ENCODE data around the gene SPON1. TPM values are rescaled to one million over a fixed set of nuclear protein-coding genes. Genes with fewer than 3 reads are reported as not detected.

Gene SPON1
- total RNA-seq, 1 experiment from 2014 or later: 0.10 TPM

DNA sequence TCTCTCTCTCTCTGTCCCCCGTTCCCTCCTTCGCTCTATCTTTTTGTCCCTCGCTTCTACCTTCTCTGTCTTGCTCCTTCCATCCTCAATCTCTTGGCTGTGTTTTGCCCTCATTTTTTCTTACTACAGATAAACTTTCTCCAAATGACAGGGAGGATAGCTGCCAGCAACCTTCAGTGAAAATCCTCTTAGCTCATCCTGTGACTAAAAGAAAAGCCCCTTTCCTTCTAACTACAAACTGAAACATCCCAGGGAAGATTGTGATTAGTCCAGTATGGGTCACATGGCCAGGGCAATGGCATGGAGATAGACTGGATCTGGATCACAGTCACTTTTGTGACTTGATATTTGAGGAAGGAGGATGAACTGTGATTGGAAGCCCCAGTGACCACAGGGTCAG lies 10.4 kb downstream of the SPON1 start:
- ChIA-PET POLR2A (no interaction called here), CTCF (interaction anchor here (0.6 kb wide), 1 partner anchor 201 kb away, joined by 3 read pairs; no protein-coding TSS in a partner anchor)
- in situ Hi-C loops (cut with HindIII; ENCODE audit: low pct_unique_long_range_greater_than_20kb, low sequenced_read_pairs): loop anchor here (25.0 kb wide), 1 partner anchor 264 kb away; no protein-coding TSS in a partner anchor
- ATAC-seq (no peak), DNase-seq (ENCODE audit: low read depth, low spot score) (no peak)
- BruUV-seq (replicated peaks): no TSS peak
- Histone ChIP-seq H3K27me3 (ENCODE audit: control insufficient read depth, insufficient read depth, low read length) (peaks cover 7% of the 10 kb centered on the region), H3K9me3 (ENCODE audit: control insufficient read depth, insufficient read depth, low read depth, low read length) (no peaks in the 10 kb centered on the region), H3K4me3 (ENCODE audit: low read depth in 2 of 2, low read length in 2 of 2) (no peak overlapping the region), H3K4me1 (ENCODE audit: control insufficient read depth, insufficient read depth, low read length) (no peaks in the 10 kb centered on the region), H3K36me3 (ENCODE audit: control insufficient read depth, insufficient read depth, low read length) (no peaks in the 10 kb centered on the region), H3K27ac (ENCODE audit: low read length) (no peak overlapping the region)
- intact Hi-C loops (cut with micrococcal nuclease; ENCODE audit: unreplicated experiment): no loop called here
- TF ChIP-seq, protein P1, sequence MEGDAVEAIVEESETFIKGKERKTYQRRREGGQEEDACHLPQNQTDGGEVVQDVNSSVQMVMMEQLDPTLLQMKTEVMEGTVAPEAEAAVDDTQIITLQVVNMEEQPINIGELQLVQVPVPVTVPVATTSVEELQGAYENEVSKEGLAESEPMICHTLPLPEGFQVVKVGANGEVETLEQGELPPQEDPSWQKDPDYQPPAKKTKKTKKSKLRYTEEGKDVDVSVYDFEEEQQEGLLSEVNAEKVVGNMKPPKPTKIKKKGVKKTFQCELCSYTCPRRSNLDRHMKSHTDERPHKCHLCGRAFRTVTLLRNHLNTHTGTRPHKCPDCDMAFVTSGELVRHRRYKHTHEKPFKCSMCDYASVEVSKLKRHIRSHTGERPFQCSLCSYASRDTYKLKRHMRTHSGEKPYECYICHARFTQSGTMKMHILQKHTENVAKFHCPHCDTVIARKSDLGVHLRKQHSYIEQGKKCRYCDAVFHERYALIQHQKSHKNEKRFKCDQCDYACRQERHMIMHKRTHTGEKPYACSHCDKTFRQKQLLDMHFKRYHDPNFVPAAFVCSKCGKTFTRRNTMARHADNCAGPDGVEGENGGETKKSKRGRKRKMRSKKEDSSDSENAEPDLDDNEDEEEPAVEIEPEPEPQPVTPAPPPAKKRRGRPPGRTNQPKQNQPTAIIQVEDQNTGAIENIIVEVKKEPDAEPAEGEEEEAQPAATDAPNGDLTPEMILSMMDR (IDR thresholded peaks at IDR 0.05): no peak
- TF ChIP-seq, protein P2, sequence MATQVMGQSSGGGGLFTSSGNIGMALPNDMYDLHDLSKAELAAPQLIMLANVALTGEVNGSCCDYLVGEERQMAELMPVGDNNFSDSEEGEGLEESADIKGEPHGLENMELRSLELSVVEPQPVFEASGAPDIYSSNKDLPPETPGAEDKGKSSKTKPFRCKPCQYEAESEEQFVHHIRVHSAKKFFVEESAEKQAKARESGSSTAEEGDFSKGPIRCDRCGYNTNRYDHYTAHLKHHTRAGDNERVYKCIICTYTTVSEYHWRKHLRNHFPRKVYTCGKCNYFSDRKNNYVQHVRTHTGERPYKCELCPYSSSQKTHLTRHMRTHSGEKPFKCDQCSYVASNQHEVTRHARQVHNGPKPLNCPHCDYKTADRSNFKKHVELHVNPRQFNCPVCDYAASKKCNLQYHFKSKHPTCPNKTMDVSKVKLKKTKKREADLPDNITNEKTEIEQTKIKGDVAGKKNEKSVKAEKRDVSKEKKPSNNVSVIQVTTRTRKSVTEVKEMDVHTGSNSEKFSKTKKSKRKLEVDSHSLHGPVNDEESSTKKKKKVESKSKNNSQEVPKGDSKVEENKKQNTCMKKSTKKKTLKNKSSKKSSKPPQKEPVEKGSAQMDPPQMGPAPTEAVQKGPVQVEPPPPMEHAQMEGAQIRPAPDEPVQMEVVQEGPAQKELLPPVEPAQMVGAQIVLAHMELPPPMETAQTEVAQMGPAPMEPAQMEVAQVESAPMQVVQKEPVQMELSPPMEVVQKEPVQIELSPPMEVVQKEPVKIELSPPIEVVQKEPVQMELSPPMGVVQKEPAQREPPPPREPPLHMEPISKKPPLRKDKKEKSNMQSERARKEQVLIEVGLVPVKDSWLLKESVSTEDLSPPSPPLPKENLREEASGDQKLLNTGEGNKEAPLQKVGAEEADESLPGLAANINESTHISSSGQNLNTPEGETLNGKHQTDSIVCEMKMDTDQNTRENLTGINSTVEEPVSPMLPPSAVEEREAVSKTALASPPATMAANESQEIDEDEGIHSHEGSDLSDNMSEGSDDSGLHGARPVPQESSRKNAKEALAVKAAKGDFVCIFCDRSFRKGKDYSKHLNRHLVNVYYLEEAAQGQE (IDR thresholded peaks at IDR 0.05; ENCODE audit: insufficient read depth in 1 of 2, low read depth in 2 of 2, low read length in 1 of 2): no peak
- TF ChIP-seq TCF7L2 (IDR thresholded peaks at IDR 0.05; ENCODE audit: low read depth, low read length): no peak
- no peak for TF ChIP-seq POLR2AphosphoS5 (IDR thresholded peaks at IDR 0.05; ENCODE audit: low read depth, low read length)
- TF ChIP-seq SIN3A (IDR thresholded peaks at IDR 0.05; ENCODE audit: borderline replicate concordance, insufficient read depth, low read depth, low read length): no peak

DNA sequence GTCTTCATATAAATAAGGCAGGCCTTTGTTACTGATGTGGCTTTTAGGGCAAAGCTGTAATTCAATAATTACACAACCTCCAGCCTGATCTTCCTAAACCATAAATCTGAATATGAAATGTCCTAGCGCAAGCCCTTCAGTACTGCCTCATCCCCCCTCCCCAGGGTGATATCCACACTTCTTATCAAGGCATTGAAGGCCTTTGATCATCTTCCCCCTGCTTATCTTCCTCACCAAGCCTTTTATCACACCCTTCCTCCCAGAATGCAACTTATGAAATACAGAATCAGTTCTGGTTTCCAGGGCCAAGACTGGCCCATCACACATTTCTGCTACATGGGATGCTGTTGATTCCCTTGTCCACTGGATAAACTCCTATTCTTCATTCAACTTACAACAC lies 12.1 kb downstream of the SPON1 start:
- Histone ChIP-seq H3K9me3 (ENCODE audit: control insufficient read depth, insufficient read depth, low read depth, low read length) (no peaks in the 10 kb centered on the region), H3K36me3 (ENCODE audit: control insufficient read depth, insufficient read depth, low read length) (no peaks in the 10 kb centered on the region), H3K27ac (ENCODE audit: low read length) (no peak overlapping the region), H3K4me1 (ENCODE audit: control insufficient read depth, insufficient read depth, low read length) (no peaks in the 10 kb centered on the region), H3K4me3 (ENCODE audit: low read depth in 2 of 2, low read length in 2 of 2) (no peak overlapping the region), H3K27me3 (ENCODE audit: control insufficient read depth, insufficient read depth, low read length) (peaks cover 3% of the 10 kb centered on the region; the same call in 1 of the 2 replicates)
- DNase-seq (ENCODE audit: low read depth, low spot score): no peak
- no TSS peak for BruUV-seq (replicated peaks)
- no peak for ATAC-seq
- intact Hi-C loops (cut with micrococcal nuclease; ENCODE audit: unreplicated experiment) (no loop called here), in situ Hi-C loops (cut with HindIII; ENCODE audit: low pct_unique_long_range_greater_than_20kb, low sequenced_read_pairs) (loop anchor here (25.0 kb wide), 1 partner anchor 263 kb away; no protein-coding TSS in a partner anchor)
- ChIA-PET CTCF (no interaction called here), POLR2A (no interaction called here)
- TF ChIP-seq SIN3A (IDR thresholded peaks at IDR 0.05; ENCODE audit: borderline replicate concordance, insufficient read depth, low read depth, low read length) (no peak), POLR2AphosphoS5 (IDR thresholded peaks at IDR 0.05; ENCODE audit: low read depth, low read length) (no peak), TCF7L2 (IDR thresholded peaks at IDR 0.05; ENCODE audit: low read depth, low read length) (no peak)
- TF ChIP-seq, protein P2 (IDR thresholded peaks at IDR 0.05; ENCODE audit: insufficient read depth in 1 of 2, low read depth in 2 of 2, low read length in 1 of 2): no peak
- TF ChIP-seq, protein P1 (IDR thresholded peaks at IDR 0.05): no peak
